Retinal pigment epithelial cell (primary cell): ENCODE data around the gene ETFA.

Experiments
- DNase-seq: peaks from one replicate; pipeline ENCODE4 v3.0.0-alpha.2; 2010; ENCODE audit warnings: low read depth
- H3K4me3 ChIP-seq: 2 replicates; pipeline ENCODE4 v1.5.1; 2011; ENCODE audit warnings: mild to moderate bottlenecking, low read length, control low read depth, moderate library complexity
- CTCF ChIP-seq: conservative IDR thresholded peaks from 2 replicates; pipeline ENCODE4 v1.5.1; 2011; ENCODE audit warnings: low read depth, low read length, control low read depth, inconsistent platforms

The ETFA gene

GRCh38 chr15:76183930-76184649, 127.2 kb downstream of the ETFA start:
- no peak for DNase-seq

GRCh38 chr15:76181705-76182107, 129.6 kb downstream of the ETFA start:
- no peak for TF ChIP-seq CTCF
- no peak for DNase-seq
- H3K4me3 ChIP-seq, result no peak overlapping the region

More at GRCh38 chr15:76183930-76184649, 127.2 kb downstream of the ETFA start:
- no peak for TF ChIP-seq CTCF
- H3K4me3 ChIP-seq, result no peak overlapping the region

- H3K4me3 ChIP-seq, result no peak overlapping the region
- no peak for DNase-seq
- TF ChIP-seq CTCF, result no peak
These were observed 130.9 kb downstream of the ETFA start for GRCh38 chr15:76180321-76180720.

GRCh38 chr15:76179023-76179422, 132.2 kb downstream of the ETFA start:
- DNase-seq, result no peak
- no peak overlapping the region for H3K4me3 ChIP-seq
- TF ChIP-seq CTCF, result no peak

- no peak overlapping the region for H3K4me3 ChIP-seq
- no peak for DNase-seq
These were observed 132.8 kb downstream of the ETFA start for GRCh38 chr15:76178296-76179000.

GRCh38 chr15:76177491-76178040, 133.7 kb downstream of the ETFA start:
- no peak overlapping the region for H3K4me3 ChIP-seq
- DNase-seq, result peak; percentile 75
- no peak for TF ChIP-seq CTCF

More at GRCh38 chr15:76178296-76179000, 132.8 kb downstream of the ETFA start:
- no peak for TF ChIP-seq CTCF
